Measurements from ENCODE around the gene C2CD2L.
"Not testable (repeated sequence)": the region's sequence is repeated elsewhere in the genome, so short reads cannot be mapped to it uniquely, and the experiment has no call there.

The C2CD2L gene

GRCh38 chr11:119093942-119094815 lies 13.0 kb upstream of the C2CD2L start:
- DNase-seq (ENCODE audit: low read depth, low spot score), result no peak

- no peak for DNase-seq (ENCODE audit: low read depth, low spot score)
Observed at GRCh38 chr11:119094816-119095065, 12.4 kb upstream of the C2CD2L start.

DNA sequence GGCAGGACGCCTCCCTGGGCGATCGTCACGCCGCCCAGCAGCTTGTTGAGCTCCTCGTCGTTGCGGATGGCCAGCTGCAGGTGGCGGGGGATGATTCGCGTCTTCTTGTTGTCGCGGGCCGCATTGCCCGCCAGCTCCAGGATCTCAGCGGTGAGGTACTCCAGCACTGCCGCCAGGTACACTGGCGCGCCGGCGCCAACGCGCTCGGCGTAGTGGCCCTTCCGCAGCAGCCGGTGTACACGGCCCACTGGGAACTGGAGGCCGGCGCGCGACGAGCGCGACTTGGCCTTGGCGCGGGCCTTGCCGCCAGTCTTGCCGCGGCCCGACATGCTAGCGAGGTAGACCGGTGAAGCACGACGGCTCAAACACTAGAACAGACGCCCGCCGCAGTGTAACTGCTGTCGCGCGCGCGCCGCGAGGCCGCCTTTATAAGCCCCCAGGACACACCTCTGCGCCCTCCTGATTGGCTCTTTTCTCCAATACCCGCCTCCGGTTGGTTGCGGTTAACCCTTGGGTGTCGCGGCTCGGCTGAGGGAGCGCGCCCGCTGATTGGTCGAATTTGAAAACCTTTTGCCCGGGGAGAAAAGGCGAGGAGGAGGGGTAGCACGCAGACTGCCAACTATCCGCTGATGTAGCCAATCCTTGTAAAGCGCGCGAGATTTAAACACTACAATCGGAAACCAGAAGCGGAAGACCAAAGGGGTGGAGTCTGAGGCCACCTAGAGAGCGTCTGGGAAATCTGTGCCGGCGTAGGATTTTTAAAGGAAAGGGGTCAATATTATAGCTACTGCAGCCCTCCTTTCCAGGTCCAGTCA lies 11.9 kb upstream of the C2CD2L start:
- peak; percentile 99 for DNase-seq (ENCODE audit: low read depth, low spot score)

DNA sequence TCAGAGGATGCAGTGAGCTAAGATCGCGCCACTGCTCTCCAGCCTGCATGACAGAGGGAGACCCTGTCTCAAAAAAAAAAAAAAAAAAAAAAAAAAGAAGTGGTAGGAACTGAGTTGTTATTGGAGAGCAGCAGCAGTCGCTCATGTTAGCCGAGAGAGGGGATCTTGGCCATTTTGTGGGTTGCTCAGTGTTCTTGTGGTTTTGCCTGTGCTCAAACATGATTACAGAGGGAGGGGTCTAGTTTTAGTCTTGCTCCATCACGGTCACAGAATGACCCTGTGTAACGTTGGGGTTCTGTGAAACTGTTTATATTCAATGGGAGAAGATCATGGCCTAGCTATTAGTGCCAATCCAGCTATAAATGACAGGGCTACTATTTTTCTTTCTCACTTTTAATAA lies 7.4 kb upstream of the C2CD2L start:
- no peak for DNase-seq (ENCODE audit: low read depth, low spot score)

DNA sequence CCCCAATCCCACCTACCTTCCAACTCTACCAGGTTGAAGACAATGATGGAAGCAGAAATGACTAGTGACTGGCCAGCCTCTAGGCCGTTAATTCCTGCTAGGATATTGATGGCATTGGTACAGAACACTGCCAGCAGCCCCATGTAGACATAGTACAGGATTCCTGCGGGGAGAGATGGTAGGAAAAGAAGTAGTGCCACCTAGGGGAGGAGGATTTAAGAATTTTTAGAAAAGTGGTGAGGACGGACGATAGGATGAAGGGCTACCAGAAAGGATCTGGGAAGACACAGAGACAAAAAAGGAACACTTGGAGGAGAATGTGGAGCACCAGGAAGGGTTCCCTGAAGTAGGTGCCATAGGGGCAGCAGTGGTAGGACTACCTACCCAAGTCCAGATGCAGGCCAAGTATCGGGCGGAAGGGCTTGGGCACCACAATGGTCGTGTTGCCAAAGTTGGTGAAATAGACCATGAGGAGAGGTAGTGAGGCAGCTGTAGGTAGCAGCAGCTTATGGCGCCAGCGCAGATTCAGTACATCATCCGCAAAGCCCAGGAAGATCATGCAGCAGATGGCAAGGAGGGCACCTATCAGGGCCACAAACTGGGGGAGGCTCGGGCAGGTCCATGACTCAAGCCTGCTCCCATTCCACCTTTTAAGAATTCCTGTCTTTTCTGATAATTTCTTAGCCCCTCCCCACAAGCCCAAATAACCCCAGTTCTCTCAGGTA lies 6.7 kb upstream of the C2CD2L start:
- no peak for DNase-seq (ENCODE audit: low read depth, low spot score)

- no peak for DNase-seq (ENCODE audit: low read depth, low spot score)
Observed at GRCh38 chr11:119100994-119101758, 6.0 kb upstream of the C2CD2L start.

- peak; percentile 97 for DNase-seq (ENCODE audit: low read depth, low spot score)
Observed at GRCh38 chr11:119101759-119102423, 5.3 kb upstream of the C2CD2L start, which contains the start of gene DPAGT1. TSS of gene DPAGT1 (minus strand) at chr11:119101853. CDS start at chr11:119101655, 198 bp downstream.

- DNase-seq (ENCODE audit: low read depth, low spot score), result not testable (repeated sequence)
Observed at GRCh38 chr11:119103161-119103664, 3.9 kb upstream of the C2CD2L start.

DNA sequence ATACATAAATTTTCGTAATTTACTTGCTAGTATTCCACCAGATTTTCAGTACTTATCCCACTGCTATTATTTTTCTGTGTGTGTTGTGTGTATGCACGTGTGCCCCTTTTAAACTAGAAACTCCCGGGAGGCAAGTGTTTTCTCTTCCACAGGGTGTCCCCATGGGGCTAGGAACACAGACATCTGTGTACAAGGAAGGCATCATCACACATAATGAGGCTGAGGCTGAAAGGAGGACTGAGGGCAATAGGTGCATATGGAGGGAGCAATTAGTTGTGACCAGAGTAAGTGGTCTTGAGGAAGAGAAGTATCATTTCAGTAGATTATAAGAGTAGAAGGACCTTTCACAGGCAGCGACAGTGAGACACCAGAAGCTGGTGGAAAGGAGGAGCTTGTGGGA lies 3.4 kb upstream of the C2CD2L start:
- no peak for DNase-seq (ENCODE audit: low read depth, low spot score)

- DNase-seq (ENCODE audit: low read depth, low spot score), result no peak
Observed at GRCh38 chr11:119107538-119108145, 498 bp downstream of the C2CD2L start.

- DNase-seq (ENCODE audit: low read depth, low spot score), result no peak
Observed at GRCh38 chr11:119108146-119108856, 1.2 kb downstream of the C2CD2L start.

DNA sequence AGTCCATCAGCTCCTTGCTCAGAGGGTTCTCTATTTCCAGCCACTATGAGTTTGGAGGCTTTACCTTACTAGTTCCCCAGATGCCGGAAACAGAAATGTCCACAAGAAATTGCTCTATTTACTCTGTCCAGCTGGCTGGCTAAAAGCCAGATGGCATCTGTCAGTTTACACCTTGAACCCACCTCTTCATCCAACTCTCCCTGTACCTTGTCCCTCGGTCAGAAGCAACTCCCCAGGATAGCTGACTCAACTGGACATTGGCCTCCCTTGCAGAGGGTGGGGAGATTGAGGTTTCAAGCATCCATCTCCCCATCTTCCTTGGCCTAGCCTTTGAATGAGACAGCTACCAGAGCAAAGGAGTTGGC lies 1.7 kb downstream of the C2CD2L start:
- DNase-seq (ENCODE audit: low read depth, low spot score), result no peak

DNA sequence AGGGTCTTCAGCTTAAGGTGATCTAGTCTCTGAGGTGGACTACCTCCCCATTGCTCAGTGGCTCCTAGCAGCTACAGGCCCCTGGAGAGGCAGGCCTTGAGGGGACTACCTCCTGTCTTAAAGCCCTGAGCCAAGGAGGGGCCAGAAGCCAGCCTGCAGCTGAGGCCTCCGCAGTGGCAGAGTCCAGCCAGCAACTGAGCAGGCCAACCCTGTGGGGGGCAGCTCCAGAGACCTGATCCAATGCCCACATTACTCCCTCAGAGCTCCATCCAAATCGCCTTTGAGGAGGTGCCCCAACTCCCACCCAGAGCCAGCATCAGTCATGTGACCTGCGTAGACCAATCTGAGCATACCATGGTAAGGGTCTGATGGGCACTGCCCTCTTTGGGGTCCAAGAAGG lies 2.7 kb downstream of the C2CD2L start:
- DNase-seq (ENCODE audit: low read depth, low spot score), result no peak

DNA sequence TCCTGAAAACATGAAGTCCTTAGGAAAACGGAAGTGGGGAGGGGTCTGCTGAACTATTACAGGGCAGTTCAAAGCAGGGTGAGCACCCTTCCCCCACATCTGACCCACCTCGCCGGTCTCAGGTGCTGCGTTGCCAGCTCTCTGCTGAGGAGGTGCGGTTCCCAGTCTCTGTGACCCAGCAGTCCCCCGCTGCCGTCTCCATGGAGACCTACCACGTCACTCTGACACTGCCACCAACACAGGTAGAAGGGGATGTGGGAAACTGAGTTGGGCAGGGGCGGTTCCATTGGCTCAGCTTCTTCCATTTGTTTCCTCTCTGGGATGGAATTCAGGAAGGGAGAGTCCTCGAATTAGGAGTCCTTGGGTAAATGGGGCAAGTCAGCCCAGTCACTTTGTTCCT lies 3.3 kb downstream of the C2CD2L start:
- no peak for DNase-seq (ENCODE audit: low read depth, low spot score)

GRCh38 chr11:119111361-119111925 lies 4.3 kb downstream of the C2CD2L start:
- DNase-seq (ENCODE audit: low read depth, low spot score), result no peak

- DNase-seq (ENCODE audit: low read depth, low spot score), result no peak
Observed at GRCh38 chr11:119112314-119113020, 5.3 kb downstream of the C2CD2L start.

GRCh38 chr11:119113716-119114115 lies 6.6 kb downstream of the C2CD2L start:
- DNase-seq (ENCODE audit: low read depth, low spot score), result no peak

DNA sequence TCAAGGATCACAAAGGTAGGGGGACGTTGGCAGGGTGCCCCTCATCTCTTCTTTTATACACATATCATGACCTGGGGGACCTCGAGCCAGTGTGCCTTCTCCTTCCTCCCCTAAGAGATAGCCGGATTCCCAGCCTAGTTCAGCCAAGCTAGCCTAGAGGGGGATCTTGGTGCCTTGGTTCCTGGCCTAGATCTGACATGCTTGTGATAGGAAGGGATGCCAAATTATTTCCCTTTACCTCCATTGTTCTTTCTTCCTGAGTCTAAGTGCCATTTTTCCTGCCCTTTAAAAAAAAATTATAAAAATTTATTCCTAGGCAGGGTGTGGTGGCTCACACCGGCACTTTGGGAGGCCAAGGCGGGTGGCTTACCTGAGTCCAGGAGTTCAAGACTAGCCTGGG lies 7.2 kb downstream of the C2CD2L start:
- DNase-seq (ENCODE audit: low read depth, low spot score), result no peak

All from iPS DF 19.7 (cell line).